ENCODE measurements around the gene AZIN2.

DNA sequence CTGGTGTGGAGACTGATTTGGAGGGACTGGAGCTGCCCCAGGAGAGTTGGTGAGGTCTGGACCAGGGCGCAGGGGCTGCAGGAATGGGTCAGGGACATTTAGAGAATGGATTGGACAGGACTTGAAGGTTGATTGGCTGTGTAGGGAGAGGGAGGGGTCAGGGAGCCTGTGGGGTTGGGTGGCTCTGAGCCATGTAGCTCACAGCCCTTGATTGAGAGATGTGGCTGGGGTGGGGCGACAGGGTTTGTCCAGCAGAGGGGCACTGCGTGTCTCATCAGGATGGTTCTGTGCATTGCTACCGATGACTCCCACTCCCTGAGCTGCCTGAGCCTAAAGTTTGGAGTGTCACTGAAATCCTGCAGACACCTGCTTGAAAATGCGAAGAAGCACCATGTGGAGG is 12.1 kb downstream of the AZIN2 start:
- TF ChIP-seq, protein P1, sequence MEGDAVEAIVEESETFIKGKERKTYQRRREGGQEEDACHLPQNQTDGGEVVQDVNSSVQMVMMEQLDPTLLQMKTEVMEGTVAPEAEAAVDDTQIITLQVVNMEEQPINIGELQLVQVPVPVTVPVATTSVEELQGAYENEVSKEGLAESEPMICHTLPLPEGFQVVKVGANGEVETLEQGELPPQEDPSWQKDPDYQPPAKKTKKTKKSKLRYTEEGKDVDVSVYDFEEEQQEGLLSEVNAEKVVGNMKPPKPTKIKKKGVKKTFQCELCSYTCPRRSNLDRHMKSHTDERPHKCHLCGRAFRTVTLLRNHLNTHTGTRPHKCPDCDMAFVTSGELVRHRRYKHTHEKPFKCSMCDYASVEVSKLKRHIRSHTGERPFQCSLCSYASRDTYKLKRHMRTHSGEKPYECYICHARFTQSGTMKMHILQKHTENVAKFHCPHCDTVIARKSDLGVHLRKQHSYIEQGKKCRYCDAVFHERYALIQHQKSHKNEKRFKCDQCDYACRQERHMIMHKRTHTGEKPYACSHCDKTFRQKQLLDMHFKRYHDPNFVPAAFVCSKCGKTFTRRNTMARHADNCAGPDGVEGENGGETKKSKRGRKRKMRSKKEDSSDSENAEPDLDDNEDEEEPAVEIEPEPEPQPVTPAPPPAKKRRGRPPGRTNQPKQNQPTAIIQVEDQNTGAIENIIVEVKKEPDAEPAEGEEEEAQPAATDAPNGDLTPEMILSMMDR (IDR thresholded peaks at IDR 0.05 in 8 of 11, conservative IDR thresholded peaks at IDR 0.05 in 3 of 11) = no peak
- TF ChIP-seq POLR2A (IDR thresholded peaks at IDR 0.05) = no peak

All from spleen (tissue), 7 donors.